HG02973 (cell line): ENCODE data around the gene AIP.
A peak's percentile ranks its signal among the peaks of the same experiment; 100 is the strongest.

Experiments
- ATAC-seq: cut with Tn5 transposase; IDR thresholded peaks from one replicate; pipeline ENCODE4 v1.9.1; 2021; ENCODE audit warnings: moderate library complexity; ENCODE audit not compliant: unreplicated experiment

AIP gene

DNA sequence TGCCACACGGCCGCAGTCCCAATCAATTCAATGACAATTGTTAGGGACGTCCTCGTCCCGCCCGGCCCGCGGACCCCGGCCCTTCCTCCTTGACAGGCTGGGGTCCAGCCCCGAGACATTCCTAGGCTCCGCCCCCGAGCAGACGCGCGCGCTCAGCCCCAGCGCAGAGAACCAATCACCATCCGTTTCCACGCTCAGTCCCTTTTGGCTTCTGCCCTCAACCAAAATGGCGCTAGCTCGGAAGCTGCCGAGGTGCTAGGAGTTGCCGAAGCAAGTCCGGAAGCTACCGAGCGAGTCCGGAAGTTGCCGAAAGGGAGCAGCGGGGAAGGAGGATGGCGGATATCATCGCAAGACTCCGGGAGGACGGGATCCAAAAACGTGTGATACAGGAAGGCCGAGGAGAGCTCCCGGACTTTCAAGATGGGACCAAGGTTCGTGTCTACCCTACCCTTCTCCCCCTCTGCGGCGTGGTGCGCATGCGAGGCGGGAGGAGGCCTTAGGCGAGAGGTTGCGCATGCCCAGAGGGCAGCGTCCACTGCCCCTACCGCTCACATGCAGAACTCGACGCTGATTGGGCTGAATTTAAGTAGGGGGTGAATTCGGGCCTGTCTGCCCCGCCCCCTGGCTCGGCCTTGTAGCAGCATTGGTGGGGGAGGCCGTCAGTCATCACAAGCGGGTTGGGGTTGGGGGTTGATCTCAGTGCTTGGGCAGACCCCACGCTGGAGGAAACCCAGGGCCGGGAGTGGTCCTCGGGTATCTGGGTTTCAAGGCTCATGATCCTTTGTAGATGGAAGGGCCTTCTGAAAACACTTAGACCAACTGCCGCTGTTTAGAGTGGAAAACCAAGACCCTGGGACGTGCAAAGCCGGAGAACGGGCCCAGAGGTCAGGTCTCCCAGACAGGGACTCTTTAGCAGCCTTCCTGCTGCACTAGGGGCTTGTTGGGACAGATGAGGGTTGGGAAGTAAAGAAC, at the start of gene AIP:
Gene AIP, plus strand, starts transcription at position 200 of the 972 bp plus-strand sequence. Its CDS starts 133 bp downstream, at position 333.
- peak; percentile 59 for ATAC-seq

DNA sequence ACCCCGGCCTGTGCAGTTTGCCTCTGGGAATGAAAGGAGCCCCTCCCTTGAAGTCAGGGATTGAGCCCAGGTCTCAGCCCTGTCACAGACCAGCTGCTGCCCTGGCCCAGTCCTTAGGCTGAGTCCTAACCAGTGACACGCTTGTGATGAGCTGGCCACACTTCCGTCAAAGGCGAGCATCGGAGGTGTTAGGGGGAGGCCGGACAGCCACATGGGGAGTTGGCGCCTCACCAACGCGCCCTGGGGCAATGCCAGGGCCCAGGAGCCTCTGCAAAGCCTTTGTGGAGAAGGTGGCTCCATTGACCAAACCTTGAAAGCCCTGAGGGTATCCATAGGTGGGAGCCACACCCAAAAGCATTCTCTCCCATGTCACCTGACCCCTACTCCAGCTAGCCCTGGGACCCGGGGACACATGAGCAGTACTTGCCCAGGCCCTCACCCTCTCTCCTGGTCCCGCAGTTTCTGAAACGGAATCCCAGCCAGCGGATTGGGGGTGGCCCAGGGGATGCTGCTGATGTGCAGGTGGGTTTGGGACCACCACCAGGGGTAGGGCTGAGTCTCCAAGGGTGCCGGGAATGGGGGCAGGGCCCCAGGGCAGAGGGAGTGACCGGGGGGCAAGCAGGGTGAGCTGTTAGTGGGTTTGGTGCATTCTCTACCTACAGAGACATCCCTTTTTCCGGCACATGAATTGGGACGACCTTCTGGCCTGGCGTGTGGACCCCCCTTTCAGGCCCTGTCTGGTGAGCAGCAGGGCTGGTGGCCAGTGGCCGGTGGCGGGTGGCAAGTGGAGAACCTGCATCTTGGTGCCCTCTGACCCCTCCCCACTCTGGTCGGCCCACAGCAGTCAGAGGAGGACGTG, 49.1 kb upstream of the AIP start:
- no peak for ATAC-seq

DNA sequence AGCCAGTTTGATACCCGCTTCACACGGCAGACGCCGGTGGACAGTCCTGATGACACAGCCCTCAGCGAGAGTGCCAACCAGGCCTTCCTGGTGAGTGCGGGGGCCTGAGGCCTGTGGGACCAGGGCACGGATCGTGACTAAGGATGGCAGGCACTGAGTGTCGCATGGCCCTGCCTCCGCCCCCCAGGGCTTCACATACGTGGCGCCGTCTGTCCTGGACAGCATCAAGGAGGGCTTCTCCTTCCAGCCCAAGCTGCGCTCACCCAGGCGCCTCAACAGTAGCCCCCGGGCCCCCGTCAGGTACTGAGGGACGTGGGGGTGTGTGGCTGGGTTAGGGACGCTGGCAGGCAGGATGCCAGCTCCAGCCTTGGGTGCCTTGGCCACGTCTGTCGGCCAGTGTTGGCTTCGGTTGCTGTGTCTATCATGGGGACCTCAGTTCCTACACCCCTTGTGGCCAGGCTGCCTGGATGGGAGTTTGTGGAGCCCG, 48.4 kb upstream of the AIP start:
- ATAC-seq, result no peak

DNA sequence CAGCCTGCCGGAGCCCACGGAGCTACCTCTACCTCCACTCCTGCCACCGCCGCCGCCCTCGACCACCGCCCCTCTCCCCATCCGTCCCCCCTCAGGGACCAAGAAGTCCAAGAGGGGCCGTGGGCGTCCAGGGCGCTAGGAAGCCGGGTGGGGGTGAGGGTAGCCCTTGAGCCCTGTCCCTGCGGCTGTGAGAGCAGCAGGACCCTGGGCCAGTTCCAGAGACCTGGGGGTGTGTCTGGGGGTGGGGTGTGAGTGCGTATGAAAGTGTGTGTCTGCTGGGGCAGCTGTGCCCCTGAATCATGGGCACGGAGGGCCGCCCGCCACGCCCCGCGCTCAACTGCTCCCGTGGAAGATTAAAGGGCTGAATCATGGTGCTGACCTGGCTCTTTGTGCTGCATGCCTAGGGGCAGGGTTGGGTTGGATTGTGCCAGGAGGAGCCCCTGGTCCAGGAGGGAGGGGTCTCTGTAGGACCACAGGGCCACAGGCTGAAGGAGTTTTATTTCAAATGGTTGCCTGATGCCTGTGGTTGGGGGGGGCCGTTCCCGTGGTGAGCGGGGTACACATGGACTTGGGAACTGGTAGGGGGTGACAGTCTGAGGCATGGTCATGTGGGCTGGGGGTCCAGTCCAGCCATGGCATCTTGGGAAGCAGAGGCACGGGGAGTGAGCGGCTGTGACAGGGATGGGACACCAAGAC, 47.6 kb upstream of the AIP start:
- ATAC-seq, result no peak

DNA sequence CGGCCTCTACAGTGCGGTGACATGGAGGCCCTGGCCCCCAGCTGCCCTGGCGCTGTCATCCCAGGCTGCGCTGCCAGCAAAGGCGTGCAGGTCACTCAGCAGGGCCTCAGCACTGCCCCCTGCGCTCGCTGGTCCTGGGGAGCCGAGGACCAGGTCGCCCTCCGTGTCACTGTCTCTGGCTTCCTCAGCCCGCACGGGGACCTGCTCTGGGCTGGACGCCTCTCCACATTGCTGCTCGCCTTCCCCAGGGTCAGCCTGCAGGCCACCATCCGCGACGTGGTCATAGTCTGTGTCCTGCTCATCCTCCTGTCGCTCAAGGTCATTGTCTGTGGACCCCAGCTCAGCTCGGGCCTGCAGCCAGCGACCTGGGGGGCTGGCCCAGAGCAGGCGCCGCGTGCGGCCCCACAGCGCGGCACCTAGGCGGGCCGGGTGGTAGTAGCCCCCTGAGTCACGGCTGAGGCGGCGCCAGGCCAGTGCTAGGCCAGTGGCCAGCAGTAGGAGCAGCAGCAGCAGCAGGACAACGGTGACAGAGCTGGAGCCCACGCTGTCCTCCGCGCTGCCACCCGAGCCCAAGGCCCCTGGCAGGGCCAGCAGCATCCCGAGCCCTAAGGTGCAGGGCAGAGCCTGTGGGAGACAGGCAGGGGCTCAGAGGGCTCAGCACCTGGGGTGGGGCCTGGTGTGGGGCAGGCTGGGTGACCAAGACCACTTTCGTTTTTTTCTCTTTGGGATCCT, 46.9 kb upstream of the AIP start:
- no peak for ATAC-seq

DNA sequence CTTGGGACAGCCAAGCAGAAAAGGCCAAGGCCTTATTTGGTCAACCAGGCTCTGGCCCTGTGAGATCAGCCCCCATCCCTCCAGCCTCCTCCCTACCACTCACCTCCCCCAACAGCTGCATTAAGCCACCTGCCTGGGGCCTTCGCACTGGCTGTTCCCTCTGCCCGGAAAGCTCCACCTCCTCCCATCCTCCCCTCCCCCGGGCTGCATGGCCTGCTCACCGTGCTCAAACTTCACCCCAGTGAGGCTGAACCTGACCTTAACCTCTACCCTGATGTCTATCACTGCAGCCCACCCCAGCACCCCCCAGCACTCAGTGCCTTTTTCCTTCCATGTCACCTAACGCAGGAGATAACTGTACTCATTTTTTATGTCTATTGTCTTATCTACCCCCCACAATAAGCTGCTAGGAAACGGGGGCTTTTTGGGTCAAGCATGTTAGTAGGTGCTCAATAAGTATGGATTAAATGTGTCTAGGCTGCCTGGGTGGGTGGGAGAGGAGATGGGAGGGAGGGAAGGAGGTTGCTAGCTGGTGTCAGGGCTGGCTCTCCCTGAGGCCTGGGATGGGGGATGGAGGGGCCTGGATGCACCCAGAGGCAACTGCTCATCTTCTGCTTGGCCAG, 46.3 kb upstream of the AIP start:
- ATAC-seq, result no peak

DNA sequence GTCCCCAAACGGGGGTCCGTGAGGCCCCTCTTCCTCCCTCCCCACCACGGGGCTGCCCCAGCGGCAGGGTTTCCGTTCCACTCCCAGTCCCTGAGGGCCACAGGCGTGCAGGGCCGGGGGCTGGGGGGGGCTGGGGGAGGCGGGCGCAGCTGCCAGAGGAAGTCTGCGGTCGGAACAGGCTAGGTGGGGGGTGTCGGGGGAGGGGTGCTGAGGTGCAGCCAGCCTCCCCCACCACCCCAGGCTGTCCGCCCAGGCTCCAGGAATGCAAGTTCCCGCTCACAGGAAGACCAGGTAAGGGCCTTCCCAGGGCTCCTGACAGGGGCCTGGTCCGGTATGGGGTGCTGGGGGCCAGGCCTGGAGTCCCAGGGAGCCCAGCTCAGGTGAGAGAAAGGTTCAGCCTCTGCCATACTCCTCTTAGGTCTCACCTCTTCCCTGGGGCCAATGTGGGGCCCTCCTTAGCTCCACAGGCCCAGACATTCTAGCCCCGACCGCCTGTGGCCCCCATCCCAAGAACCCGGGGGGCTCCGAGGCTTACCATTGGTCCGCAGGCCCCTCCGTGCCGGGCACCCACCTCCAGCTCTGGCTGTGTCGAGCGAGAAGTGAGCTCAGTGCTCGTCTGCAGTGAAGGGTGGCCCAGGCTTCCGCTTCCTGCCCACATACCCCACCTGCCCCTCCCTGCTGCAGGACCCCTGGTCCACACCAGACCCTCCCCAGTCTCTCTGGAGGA, 45.6 kb upstream of the AIP start, which contains the start of gene PTPRCAP:
Gene PTPRCAP, minus strand, starts transcription at position 601 of the 727 bp plus-strand sequence. Its CDS starts 63 bp downstream, at position 538.
- ATAC-seq, result no peak

DNA sequence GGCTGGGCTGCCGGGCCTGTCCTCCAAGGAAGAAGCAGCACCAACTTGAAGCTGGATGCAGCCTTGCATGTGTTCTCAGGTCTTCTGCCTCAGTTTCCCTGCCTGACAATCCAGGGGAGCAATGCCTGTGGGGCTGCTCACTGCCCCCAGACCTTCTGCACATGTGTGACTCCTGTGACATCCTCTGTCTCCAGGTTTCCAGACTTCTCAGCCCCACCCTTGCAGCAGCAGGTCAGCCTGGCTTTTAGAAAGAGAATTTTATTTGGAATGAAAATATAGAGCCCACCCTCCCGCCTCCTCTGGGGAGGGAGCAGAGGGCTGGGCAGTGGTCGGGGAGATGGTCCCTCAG, 45.0 kb upstream of the AIP start:
- ATAC-seq, result no peak

DNA sequence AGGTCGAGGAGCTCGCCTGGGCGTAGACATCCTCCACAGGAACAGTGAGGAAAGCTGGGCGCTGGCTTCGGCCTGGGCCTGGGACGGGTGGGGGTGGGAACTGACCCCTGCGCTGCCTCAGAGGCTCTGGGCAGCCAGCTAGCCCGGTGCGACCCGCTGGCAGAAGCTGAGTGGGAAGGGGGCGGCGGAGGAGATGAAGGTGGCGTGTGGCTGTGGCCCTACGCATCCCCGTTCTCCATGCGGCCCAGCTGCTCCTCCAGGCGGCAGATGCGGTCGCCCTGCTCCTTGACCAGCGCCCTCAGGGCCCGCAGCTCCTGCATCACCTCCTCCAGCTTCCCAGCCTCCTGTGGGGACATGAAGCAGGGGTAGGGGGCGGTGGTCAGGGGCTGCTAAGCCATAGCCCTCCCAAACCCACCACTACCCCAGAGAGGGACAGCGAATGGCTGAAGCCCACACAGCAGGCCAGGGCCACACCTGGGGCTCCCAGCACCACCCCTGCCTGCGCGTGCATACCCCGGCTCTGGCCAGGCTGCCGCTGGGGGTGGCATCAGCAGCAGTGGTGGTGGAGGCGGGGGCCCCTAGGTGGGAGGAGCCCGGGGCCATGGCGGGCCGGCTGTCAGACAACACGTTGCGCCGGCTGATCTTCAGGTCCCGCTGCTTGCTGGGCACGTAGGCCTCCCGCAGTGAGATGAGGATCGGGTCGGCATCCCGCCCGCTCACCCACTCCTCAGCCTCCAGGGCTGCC, 44.5 kb upstream of the AIP start:
- no peak for ATAC-seq

DNA sequence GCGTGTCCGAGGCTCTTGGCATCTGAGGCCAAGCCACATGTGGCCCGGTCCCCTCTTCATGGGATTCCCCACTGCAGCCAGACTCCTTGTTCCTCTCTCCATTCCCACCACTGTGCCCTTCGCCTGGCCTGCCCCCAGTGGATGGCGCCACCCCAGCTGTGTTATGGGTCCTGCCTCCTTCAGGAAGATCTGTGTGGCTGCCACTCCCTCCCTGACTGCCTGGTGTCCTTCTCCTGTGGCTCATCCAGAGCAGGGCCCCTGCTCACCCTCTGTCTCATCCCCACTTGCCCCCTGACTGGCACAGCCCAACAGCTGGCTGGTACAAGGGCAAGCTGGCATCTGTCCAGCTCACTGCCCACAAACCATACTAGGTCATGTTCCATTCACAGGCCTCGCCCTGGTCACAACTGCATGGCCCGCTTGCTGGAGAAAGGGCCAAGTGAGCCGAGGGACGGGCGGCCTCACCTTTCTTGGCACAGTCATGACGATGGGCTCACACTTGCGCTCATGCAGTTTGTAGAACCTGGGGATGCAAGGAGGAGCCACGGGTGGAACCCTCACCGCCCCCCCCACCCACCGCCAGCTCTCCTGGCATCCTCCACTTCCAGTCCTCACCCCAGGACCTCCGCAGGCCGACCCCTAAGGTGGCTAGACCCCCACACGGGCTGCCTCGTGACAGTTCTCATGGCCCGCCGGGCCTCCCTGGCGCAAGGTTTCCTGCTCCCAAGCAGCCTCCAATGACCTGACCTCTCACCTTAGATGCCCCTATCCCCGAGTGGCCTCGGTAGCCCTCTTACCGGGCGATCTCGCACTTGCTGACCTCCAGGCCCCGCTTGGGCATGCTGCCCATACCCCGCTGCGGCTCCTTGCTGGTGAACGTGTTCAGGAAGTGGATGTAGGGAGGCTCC, 43.3 kb upstream of the AIP start:
- ATAC-seq, result no peak

DNA sequence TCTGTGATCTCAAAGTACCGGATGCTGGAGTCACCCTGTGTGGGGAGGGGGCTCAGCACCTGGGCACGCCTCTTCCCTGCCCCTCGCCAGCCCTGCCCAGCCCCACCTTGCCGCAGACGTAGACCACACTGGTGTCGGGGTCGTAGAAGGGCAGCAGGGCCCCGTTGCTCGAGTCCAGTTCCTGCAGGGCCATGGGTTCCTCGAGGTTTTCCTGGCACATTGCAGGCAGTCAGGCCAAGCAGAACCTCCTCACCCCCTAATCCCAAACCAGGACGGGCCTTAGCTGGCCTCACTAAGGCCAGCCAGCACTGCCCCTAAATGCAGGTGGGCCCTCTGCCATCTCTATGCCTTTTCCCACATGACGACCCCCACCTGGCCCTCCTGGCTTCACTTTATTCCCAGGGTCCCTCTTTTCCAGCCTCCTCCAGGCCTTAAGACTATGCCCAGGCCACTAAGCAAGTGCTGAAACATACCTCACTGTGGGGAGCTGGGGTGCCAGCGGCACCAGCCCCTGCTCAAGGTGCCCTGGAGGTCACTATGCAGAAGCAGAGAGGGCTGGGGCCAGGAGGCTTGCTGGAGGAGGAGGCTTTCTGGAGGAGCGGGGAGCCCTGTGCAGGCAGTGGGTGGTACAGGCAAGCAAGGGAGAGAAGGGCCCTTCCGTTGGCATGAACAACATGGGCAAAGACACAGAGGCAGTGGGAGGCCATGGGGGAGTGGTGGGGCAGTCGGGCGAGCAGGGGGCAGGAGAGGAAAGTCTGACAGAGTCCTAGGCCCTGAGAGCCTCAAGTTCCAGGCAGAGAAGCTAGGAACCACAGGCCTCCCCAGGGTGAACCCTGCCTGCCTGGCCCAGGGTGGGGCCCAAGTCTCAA, 42.4 kb upstream of the AIP start:
- ATAC-seq, result no peak

DNA sequence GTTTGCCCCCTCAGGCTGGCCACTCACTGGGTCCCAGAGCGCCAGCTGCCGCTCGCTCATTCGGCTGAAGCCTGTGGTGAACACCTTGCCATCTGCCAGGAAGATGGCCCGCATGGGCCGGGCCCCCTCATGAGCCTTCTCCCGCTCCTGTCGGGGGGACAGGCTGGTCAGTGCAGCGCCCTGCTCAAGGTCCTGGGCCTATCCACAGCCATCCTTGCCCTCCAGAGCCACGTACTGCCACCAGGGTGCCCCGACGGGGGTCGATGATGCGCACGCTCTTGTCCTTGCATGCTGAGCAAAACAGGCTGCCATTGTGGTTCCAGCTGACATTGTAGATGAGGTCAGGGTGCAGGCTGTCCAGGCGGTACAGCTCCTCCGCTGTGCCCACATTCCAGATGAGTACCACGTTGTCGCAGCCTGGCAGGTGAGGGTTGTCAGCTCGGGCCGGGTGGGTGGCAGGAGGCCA, 41.7 kb upstream of the AIP start:
- ATAC-seq, result no peak

DNA sequence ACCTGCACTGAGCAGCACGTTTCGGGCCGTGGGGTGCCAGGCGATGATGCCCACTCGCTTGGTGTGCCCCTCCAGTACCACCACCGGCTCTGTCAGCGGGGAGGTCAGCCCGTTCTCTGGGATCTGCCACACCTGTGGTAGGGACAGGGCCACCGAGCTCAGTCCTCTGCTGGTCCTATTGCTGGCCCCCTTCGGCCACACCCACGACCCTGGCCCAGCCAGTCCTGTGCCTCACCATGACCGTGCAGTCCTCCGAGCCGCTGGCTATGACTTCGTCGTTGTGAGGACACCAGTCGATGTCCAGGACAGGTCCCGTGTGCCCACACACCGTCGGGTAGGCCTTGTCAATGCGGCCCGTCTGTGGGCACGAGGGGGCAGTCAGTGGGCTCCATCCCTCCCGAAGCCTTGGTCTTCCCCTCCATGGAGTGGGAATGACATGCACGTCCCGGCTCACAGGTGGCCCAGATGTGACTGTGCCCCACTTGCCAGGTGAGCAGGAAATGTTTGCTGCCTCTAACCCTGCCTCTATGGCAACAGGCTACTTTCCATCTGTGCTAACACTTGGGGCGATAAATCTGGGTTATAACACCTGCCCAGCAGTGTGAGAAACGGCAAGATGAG, 41.0 kb upstream of the AIP start:
- ATAC-seq, result no peak

DNA sequence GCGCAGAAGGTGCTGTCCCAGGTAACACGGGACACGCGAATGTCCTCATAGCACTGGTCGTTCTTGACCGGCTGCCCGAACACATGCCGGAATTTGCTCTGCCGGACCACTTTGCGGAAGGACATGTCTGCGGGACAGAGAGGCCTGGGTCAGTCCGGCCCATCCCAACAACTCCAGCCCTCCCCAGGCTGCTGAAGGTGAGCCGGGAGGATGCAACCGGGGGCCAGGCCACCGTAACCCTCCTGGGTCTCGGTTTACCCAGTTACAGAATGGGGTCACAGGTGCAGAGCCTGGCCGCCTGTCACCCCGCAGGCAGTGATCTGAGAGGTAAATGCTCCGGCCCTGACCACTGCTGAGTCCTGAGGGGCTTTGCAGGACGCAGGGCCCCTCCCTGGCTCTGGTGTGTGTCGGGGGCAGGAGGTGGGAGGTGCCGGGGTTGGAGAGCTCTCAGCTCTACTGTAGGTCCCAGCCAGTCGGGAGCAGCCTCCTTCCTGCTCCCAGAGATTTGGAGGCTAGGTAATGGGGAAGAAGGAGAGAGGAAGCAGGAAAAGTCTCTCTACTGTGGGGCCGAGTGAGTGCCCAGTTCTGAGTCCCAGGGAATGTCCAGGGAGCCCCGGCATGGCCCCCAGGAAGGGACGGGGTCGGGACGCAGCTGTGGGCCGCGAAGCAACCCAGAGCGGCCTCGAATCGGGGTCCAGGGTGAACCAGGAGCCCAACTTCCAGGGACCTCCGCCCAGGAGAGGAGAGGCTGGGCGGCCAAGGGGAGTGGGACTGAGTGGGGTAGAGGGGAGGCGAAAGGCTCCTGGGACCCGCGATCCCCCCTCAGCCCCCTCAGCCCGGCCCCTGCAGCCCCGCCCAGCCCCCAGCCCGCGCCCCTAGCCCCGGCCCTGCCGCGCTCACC, 40.1 kb upstream of the AIP start:
- ATAC-seq, result no peak

DNA sequence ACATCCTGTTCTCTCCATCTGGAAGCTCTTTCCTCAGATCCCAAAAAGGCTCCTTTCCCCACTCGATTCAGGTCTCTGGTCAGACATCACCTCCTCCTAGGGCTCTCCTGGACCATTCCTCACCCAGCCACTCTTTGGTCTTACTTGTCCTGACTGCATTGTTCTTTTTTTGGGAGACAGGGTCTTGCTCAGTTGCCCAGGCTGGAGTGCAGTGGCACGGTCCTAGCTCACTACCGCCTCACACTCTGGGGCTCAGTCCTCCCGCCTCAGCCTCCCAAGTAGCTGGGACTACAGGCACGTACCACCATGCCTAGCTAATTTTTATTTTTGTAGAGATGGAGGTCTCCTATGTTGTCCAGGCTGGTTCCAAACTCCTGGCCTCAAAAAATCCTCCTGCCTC, 37.3 kb upstream of the AIP start:
- ATAC-seq, result no peak
